Measurements from ENCODE around the gene OPCML.

The OPCML gene

DNA sequence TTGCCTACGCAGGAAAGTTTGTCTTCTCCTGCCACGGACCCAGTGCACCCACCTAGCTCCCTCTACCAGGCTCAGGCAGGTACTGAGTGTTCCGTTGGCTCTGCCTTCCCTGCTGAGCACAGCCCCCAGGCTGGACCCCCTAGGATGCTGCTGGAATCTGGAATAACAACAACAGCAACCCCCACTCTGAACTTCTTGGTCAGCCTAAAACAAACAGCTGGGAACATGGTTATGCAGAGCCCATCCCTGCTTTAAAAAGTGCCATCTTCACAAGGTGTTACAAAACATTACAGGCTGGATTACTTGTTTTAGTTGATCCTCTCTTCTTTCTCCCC, 1.8 kb downstream of the OPCML start:
- POLR2A ChIA-PET = no interaction called here
- CTCF ChIA-PET = interaction anchor here (1.2 to 1.8 kb wide), 2 partner anchors 9 to 22 kb away, joined by 3 to 5 read pairs; no protein-coding TSS in a partner anchor
- TF ChIP-seq, protein P1, sequence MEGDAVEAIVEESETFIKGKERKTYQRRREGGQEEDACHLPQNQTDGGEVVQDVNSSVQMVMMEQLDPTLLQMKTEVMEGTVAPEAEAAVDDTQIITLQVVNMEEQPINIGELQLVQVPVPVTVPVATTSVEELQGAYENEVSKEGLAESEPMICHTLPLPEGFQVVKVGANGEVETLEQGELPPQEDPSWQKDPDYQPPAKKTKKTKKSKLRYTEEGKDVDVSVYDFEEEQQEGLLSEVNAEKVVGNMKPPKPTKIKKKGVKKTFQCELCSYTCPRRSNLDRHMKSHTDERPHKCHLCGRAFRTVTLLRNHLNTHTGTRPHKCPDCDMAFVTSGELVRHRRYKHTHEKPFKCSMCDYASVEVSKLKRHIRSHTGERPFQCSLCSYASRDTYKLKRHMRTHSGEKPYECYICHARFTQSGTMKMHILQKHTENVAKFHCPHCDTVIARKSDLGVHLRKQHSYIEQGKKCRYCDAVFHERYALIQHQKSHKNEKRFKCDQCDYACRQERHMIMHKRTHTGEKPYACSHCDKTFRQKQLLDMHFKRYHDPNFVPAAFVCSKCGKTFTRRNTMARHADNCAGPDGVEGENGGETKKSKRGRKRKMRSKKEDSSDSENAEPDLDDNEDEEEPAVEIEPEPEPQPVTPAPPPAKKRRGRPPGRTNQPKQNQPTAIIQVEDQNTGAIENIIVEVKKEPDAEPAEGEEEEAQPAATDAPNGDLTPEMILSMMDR (IDR thresholded peaks at IDR 0.05; ENCODE audit: control extremely low read depth, extremely low read depth, low read depth, missing control alignments) = no peak
- DNase-seq (ENCODE audit: extremely low spot score) = no peak

DNA sequence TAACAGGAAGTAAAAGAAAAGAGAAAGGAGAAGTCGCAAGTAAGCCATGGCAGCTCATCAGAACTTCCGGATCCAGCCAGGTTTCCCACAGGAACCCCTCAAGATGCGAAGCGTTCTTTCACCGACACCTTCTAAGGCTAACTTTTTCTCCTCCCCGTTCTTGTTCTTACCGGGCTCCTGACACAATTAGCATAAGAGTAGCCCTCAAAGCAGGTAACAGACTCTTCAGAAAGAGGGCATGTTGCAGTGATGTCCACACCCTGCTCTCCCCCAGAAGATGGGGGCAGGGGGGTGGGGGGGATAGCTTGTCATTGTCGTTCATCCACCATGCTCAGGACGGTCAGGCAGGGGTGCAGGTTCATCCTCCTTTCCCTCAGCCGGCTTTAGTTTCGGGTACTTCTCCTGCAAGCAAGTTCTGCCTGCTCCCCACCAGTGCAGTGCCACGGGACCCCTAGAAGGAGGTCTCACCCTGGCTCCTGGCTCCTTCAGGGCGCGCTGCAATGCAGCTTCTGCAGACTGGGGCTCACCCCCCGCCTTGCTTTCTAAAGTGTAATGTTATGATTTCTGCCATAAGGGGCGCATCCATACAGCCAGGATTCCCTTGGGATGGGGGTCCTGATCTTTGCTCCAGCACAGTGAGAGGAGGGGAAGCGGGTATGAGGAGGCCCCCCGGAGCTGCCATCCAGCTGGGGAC, 2.3 kb downstream of the OPCML start:
- POLR2A ChIA-PET = no interaction called here

DNA sequence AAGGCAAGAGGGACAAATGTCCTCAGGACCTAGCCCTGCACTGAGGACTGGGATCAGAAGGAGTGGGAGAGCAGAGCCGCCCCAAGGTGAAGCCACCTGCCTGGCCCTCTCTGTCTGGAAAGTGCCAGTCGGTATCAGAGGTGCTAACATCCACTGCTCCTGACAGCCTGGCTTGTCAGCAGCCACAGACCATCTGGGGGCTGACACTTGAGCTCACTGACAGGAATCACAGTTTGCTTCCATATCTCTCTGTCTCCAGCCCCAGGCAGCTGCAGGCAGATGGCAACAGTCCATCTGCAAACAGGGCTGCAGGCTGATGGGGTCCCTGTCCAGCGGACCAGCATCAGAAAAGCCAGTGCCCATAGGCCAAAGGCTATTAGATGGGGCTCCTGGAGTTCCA, 5.5 kb downstream of the OPCML start:
- CTCF ChIA-PET = no interaction called here

More for the DNA sequence above, 2.3 kb downstream of the OPCML start:
- CTCF ChIA-PET = interaction anchor here (1.2 to 1.8 kb wide), 4 partner anchors 8 to 26 kb away, joined by 3 to 5 read pairs (median 3); no protein-coding TSS in a partner anchor
- TF ChIP-seq, protein P1 (IDR thresholded peaks at IDR 0.05; ENCODE audit: control extremely low read depth, extremely low read depth, low read depth, missing control alignments) = no peak
- no peak for DNase-seq (ENCODE audit: extremely low spot score)

DNA sequence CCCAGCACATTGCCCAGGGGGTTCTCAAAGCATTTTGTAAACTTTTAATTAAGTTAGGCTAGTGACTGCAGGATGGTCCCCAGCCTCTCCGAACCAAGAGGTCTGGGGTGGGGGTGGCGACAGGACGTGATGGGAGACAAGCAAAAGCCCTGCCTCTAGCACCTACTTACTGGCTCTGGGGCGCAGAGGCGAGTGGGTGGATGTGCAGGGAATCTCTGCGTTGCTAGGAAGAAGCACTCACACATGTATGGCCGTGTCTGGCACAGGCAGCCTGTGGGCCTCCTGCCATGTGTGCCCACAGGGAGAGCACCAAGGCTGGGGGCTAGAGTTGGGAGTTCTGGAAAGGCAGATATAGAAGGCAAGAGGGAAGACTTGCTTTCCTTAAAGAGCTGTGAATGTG, 6.3 kb downstream of the OPCML start:
- no peak for DNase-seq (ENCODE audit: extremely low spot score)
- TF ChIP-seq, protein P1 (IDR thresholded peaks at IDR 0.05; ENCODE audit: control extremely low read depth, extremely low read depth, low read depth, missing control alignments) = no peak
- ChIA-PET CTCF (no interaction called here), POLR2A (no interaction called here)

More for the DNA sequence above, 5.5 kb downstream of the OPCML start:
- POLR2A ChIA-PET = no interaction called here
- TF ChIP-seq, protein P1 (IDR thresholded peaks at IDR 0.05; ENCODE audit: control extremely low read depth, extremely low read depth, low read depth, missing control alignments) = no peak
- no peak for DNase-seq (ENCODE audit: extremely low spot score)

DNA sequence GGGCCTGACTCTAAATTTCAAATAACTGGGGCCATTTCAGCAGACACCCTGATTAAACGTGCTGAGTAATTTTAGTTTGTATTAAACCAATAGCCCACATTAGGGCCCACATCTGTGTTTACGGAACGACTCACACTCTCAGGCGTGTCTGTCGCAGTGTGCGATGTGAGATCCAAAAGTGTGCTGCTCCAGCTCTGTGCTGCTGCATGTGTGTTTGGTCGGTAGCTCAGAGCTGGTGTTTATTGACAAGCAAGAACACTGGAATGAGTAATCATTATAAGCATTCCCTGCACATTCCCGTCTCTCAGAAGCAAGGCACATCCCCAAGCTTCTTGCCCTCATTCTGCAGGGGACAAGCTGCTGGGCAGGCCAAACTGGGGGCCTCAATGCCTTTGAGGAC, 7.8 kb downstream of the OPCML start:
- TF ChIP-seq, protein P1 (IDR thresholded peaks at IDR 0.05; ENCODE audit: control extremely low read depth, extremely low read depth, low read depth, missing control alignments) = no peak
- ChIA-PET CTCF (no interaction called here), POLR2A (no interaction called here)
- DNase-seq (ENCODE audit: extremely low spot score) = no peak

DNA sequence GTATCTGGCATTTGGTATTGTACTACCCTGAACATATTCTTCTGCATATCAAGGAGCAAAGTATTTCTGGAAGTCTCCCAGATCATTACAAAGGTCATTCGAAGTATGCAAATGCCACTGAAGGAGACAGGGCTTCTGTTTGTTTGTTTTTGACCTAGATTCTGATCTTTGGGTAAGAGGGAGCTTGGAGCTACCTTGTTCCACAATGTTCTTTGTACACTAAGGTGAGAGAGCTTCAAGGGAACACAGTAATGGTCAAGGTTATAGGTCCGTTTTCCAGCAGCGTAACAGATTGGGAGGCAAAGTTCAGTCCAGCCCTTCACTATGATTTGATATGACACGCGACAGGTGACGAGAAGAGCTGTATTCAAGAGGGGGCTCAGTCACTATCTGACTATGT, 10.0 kb downstream of the OPCML start:
- no peak for DNase-seq (ENCODE audit: extremely low spot score)
- TF ChIP-seq, protein P1 (IDR thresholded peaks at IDR 0.05; ENCODE audit: control extremely low read depth, extremely low read depth, low read depth, missing control alignments) = no peak
- ChIA-PET POLR2A (no interaction called here), CTCF (interaction anchor here (1.7 kb wide), 1 partner anchor 9 kb away, joined by 5 read pairs; no protein-coding TSS in a partner anchor)
